ENCODE results near the gene DMBX1. TPM values are rescaled to one million over a fixed set of nuclear protein-coding genes. Genes with fewer than 3 reads are reported as not detected.
A peak's percentile ranks its signal among the peaks of the same experiment; 100 is the strongest.

DMBX1 gene
- total and polyA plus RNA-seq, 9 of the 15 experiments (the other 6 are each of a cell fraction or from before 2014, with no cell fraction given): 0.25 to 4.3 (median 1.0) TPM

GRCh38 chr1:46466477-46467182 is 23.0 kb upstream of the DMBX1 start (continued):
- no peak for TF ChIP-seq ZNF318 (IDR thresholded peaks at IDR 0.05; ENCODE audit: borderline replicate concordance in 1 of 2, low read depth in 1 of 2)
- no peak for TF ChIP-seq MBD2 (IDR thresholded peaks at IDR 0.05; ENCODE audit: borderline replicate concordance, low read depth)
- TF ChIP-seq NEUROD1 (IDR thresholded peaks at IDR 0.05; ENCODE audit: borderline replicate concordance, low read depth, low read length, partially characterized antibody): no peak
- TF ChIP-seq HMGN3 (IDR thresholded peaks at IDR 0.05; ENCODE audit: borderline replicate concordance, extremely low read depth, insufficient read length, low read depth, low read length): peak; percentile 27
- no peak for TF ChIP-seq XRCC3 (IDR thresholded peaks at IDR 0.05)
- no peak for TF ChIP-seq SAFB2 (IDR thresholded peaks at IDR 0.05; ENCODE audit: borderline replicate concordance, low read depth, low read length, severe bottlenecking)
- no peak for TF ChIP-seq GATA2 (CRISPR knock-in tag; IDR thresholded peaks at IDR 0.05)
- TF ChIP-seq, protein P1, sequence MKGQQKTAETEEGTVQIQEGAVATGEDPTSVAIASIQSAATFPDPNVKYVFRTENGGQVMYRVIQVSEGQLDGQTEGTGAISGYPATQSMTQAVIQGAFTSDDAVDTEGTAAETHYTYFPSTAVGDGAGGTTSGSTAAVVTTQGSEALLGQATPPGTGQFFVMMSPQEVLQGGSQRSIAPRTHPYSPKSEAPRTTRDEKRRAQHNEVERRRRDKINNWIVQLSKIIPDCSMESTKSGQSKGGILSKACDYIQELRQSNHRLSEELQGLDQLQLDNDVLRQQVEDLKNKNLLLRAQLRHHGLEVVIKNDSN (CRISPR knock-in tag; IDR thresholded peaks at IDR 0.05): no peak
- TF ChIP-seq NCOR1 (IDR thresholded peaks at IDR 0.05): no peak
- no peak for TF ChIP-seq HDAC1 (IDR thresholded peaks at IDR 0.05)
